H9 (cell line): ENCODE results near the gene FAM110A. TPM values are rescaled to one million over a fixed set of nuclear protein-coding genes. Genes with fewer than 3 reads are reported as not detected.

Experiments
- DNase-seq: peaks from one replicate; pipeline ENCODE4 v3.0.0-alpha.2; 2017
- H2AFZ ChIP-seq: one replicate; pipeline ENCODE4 v1.6.1; 2013; ENCODE audit warnings: mild to moderate bottlenecking, low read length, control low read depth, moderate library complexity
- H2AK5ac ChIP-seq: 2 replicates; pipeline ENCODE4 v1.6.1; 2013; ENCODE audit warnings: low read length, control low read depth, mixed read lengths; ENCODE audit not compliant: insufficient read length
- H2BK120ac ChIP-seq: one replicate; pipeline ENCODE4 v1.6.1; 2013; ENCODE audit warnings: low read depth, mild to moderate bottlenecking, low read length, control low read depth, inconsistent platforms; ENCODE audit not compliant: poor library complexity, severe bottlenecking
- H2BK12ac ChIP-seq: 2 replicates; pipeline ENCODE4 v1.6.1; 2013; ENCODE audit warnings: low read length, control low read depth, mixed read lengths, low read depth; ENCODE audit not compliant: insufficient read length
- H2BK15ac ChIP-seq: 2 replicates; pipeline ENCODE4 v1.6.1; 2013; ENCODE audit warnings: low read depth, low read length, control low read depth
- H2BK20ac ChIP-seq: one replicate; pipeline ENCODE4 v1.6.1; 2013; ENCODE audit warnings: low read depth, mild to moderate bottlenecking, low read length, control low read depth, inconsistent platforms; ENCODE audit not compliant: poor library complexity, severe bottlenecking
- H2BK5ac ChIP-seq: 2 replicates; pipeline ENCODE4 v1.6.1; 2013; ENCODE audit warnings: low read length, control low read depth, mixed read lengths; ENCODE audit not compliant: insufficient read length
- H3K14ac ChIP-seq: 2 replicates; pipeline ENCODE4 v1.6.1; 2013; ENCODE audit warnings: low read length, control low read depth; ENCODE audit not compliant: insufficient read depth
- H3K18ac ChIP-seq: 2 replicates; pipeline ENCODE4 v1.6.1; 2013; ENCODE audit warnings: low read depth, mild to moderate bottlenecking, mixed read lengths, low read length, control low read depth; ENCODE audit not compliant: insufficient read length
- H3K23ac ChIP-seq: 2 replicates; pipeline ENCODE4 v1.6.1; 2013; ENCODE audit warnings: low read length, control low read depth, mixed read lengths, low read depth; ENCODE audit not compliant: insufficient read length
- H3K23me2 ChIP-seq: 2 replicates; pipeline ENCODE4 v1.6.1; 2013; ENCODE audit warnings: low read depth, mild to moderate bottlenecking, mixed read lengths, low read length, control low read depth; ENCODE audit not compliant: insufficient read length, poor library complexity, severe bottlenecking
- H3K27ac ChIP-seq: 2 replicates; pipeline ENCODE4 v1.5.1; 2013; ENCODE audit warnings: low read length, control low read depth, mixed read lengths, low read depth; ENCODE audit not compliant: insufficient read length
- H3K27me3 ChIP-seq: 2 replicates; pipeline ENCODE4 v1.6.1; 2013; ENCODE audit warnings: low read length, control low read depth, inconsistent platforms; ENCODE audit not compliant: insufficient read depth
- H3K4ac ChIP-seq: 2 replicates; pipeline ENCODE4 v1.6.1; 2013; ENCODE audit warnings: low read depth, mild to moderate bottlenecking, control low read depth, inconsistent platforms, low read length, moderate library complexity
- H3K4me1 ChIP-seq: 2 replicates; pipeline ENCODE4 v1.6.1; 2013; ENCODE audit warnings: low read length, control low read depth, inconsistent platforms; ENCODE audit not compliant: insufficient read depth
- H3K4me2 ChIP-seq: 2 replicates; pipeline ENCODE4 v1.6.1; 2013; ENCODE audit warnings: low read length, control low read depth, mixed read lengths; ENCODE audit not compliant: insufficient read length, insufficient read depth
- H3K56ac ChIP-seq: 2 replicates; pipeline ENCODE4 v1.6.1; 2013; ENCODE audit warnings: low read depth, mild to moderate bottlenecking, mixed read lengths, low read length, control low read depth; ENCODE audit not compliant: insufficient read length
- H3K79me1 ChIP-seq: 2 replicates; pipeline ENCODE4 v1.6.1; 2013; ENCODE audit warnings: low read depth, mild to moderate bottlenecking, moderate library complexity, low read length, control low read depth, inconsistent platforms; ENCODE audit not compliant: insufficient read depth, poor library complexity, severe bottlenecking
- H3K79me2 ChIP-seq: 2 replicates; pipeline ENCODE4 v1.6.1; 2013; ENCODE audit warnings: low read length, control low read depth, inconsistent platforms; ENCODE audit not compliant: insufficient read depth
- H3K9ac ChIP-seq: 2 replicates; pipeline ENCODE4 v1.6.1; 2013; ENCODE audit warnings: low read length, control low read depth, mixed read lengths; ENCODE audit not compliant: insufficient read length; ENCODE audit errors: extremely low read depth
- H3K9me3 ChIP-seq: one replicate; pipeline ENCODE4 v1.6.1; 2013; ENCODE audit warnings: low read depth, low read length, inconsistent platforms; ENCODE audit not compliant: control insufficient read depth
- H3T11ph ChIP-seq: one replicate; pipeline ENCODE4 v1.6.1; 2013; ENCODE audit warnings: mild to moderate bottlenecking, low read length, control low read depth, inconsistent platforms
- H4K20me1 ChIP-seq: one replicate; pipeline ENCODE4 v1.6.1; 2013; ENCODE audit not compliant: control insufficient read depth, insufficient read length, insufficient read depth
- H4K5ac ChIP-seq: 2 replicates; pipeline ENCODE4 v1.6.1; 2013; ENCODE audit warnings: low read depth, mild to moderate bottlenecking, mixed read lengths, low read length, control low read depth; ENCODE audit not compliant: insufficient read length
- H4K8ac ChIP-seq: replicated peaks from 2 replicates; pipeline ENCODE4 v1.6.1; 2013; ENCODE audit warnings: low read length, control low read depth, mixed read lengths, low read depth; ENCODE audit not compliant: insufficient read length
- H4K91ac ChIP-seq: 2 replicates; pipeline ENCODE4 v1.6.1; 2013; ENCODE audit warnings: low read depth, mild to moderate bottlenecking, moderate library complexity, mixed read lengths, low read length, control low read depth; ENCODE audit not compliant: insufficient read length
- H3K27ac Mint-ChIP-seq, 3 experiments: 2 replicates in 2 of 3; 3 replicates in 1 of 3; pipeline ENCODE4 v1.8.0; 2020 to 2021; ENCODE audit warnings: mixed read lengths in 3 of 3, mild to moderate bottlenecking in 1 of 3, moderate library complexity in 1 of 3
- H3K27me3 Mint-ChIP-seq: 2 replicates; pipeline ENCODE4 v1.8.0; 2021; ENCODE audit warnings: low read depth, mild to moderate bottlenecking, moderate library complexity, mixed read lengths
- H3K36me3 Mint-ChIP-seq, 3 experiments: 2 replicates in 2 of 3; 3 replicates in 1 of 3; pipeline ENCODE4 v1.8.0; 2020 to 2021; ENCODE audit warnings: low read depth in 3 of 3, mixed read lengths in 3 of 3; ENCODE audit not compliant: insufficient read depth in 1 of 3
- H3K4me1 Mint-ChIP-seq, 2 experiments: 2 replicates each; pipeline ENCODE4 v1.8.0; 2020; ENCODE audit warnings: mixed read lengths in 2 of 2
- H3K4me3 Mint-ChIP-seq, 2 experiments: 2 replicates in 1 of 2; 3 replicates in 1 of 2; pipeline ENCODE4 v1.8.0; 2020 to 2021; ENCODE audit warnings: mild to moderate bottlenecking in 2 of 2, mixed read lengths in 2 of 2, moderate library complexity in 1 of 2
- H3K9me3 Mint-ChIP-seq, 2 experiments: 2 replicates in 1 of 2; 3 replicates in 1 of 2; pipeline ENCODE4 v1.8.0; 2020; ENCODE audit warnings: mild to moderate bottlenecking in 2 of 2, mixed read lengths in 2 of 2, moderate library complexity in 1 of 2
- WGBS: extraction: QIAGEN DNeasy Blood & Tissue Kit; methylation state at CpG from one replicate; pipeline ENCODE4 v1.1.7; 2013; ENCODE audit warnings: missing lambda C conversion rate, low lambda C conversion rate, mixed read lengths; ENCODE audit not compliant: insufficient read length; ENCODE audit errors: extremely low coverage; 5-methylcytosine and 5-hydroxymethylcytosine counted together
- total RNA-seq: library from RNA; stranded (reverse); gene quantifications from 2 replicates; pipeline ENCODE4 v1.2.1, GENCODE V29; 2021
- TF ChIP-seq, protein P1 (sequence below): fragments of 200-600 bp; sonication (generic); conservative IDR thresholded peaks from 3 replicates; pipeline ENCODE4 v1.8.0; 2021; ENCODE audit warnings: antibody characterized with exemption, mild to moderate bottlenecking

FAM110A gene
- total RNA-seq, 1 experiment from 2014 or later = 10.3 TPM

- Histone ChIP-seq H2AFZ (no peak overlapping the region), H2BK15ac (no peak overlapping the region), H3K4me2 (no peak overlapping the region), H3K18ac (no peak overlapping the region), H3T11ph (no peak overlapping the region), H3K14ac (no peak overlapping the region), H2BK5ac (no peak overlapping the region), H4K91ac (no peak overlapping the region), H3K56ac (no peak overlapping the region), H3K27me3 (no peaks in the 10 kb centered on the region; the same call in 1 of the 2 replicates), H3K27ac (no peak overlapping the region), H2BK20ac (no peak overlapping the region), H4K5ac (no peak overlapping the region), H3K4ac (no peak overlapping the region), H3K79me1 (no peaks in the 10 kb centered on the region), H3K23ac (no peak overlapping the region), H2BK12ac (no peak overlapping the region), H4K8ac (no peak overlapping the region), H3K9me3 (no peaks in the 10 kb centered on the region), H2AK5ac (no peak overlapping the region), H2BK120ac (no peak overlapping the region), H3K9ac (no peak overlapping the region), H3K23me2 (peaks cover 25% of the 10 kb centered on the region), H4K20me1 (no peaks in the 10 kb centered on the region), H3K4me1 (no peaks in the 10 kb centered on the region; the same call in 1 of the 2 replicates), H3K79me2 (no peaks in the 10 kb centered on the region)
- Mint-ChIP-seq H3K27me3 (peaks cover 40% of the 10 kb centered on the region), H3K27ac (no peak overlapping the region), H3K4me1 (peaks cover 15 to 19% of the 10 kb centered on the region in 2 experiments), H3K4me3 (peak overlapping the region; percentile 76 to 77), H3K36me3 (peaks cover 0 to 2% (median 0%) of the 10 kb centered on the region in 3 experiments; a peak in 3 of 7 replicates), H3K9me3 (peaks cover 0 to 3% of the 10 kb centered on the region in 2 experiments; a peak in 2 of 5 replicates)
- DNase-seq = no peak
- no CpG with 5 or more reads among the region's 7 CpGs for WGBS
- TF ChIP-seq, protein P1, sequence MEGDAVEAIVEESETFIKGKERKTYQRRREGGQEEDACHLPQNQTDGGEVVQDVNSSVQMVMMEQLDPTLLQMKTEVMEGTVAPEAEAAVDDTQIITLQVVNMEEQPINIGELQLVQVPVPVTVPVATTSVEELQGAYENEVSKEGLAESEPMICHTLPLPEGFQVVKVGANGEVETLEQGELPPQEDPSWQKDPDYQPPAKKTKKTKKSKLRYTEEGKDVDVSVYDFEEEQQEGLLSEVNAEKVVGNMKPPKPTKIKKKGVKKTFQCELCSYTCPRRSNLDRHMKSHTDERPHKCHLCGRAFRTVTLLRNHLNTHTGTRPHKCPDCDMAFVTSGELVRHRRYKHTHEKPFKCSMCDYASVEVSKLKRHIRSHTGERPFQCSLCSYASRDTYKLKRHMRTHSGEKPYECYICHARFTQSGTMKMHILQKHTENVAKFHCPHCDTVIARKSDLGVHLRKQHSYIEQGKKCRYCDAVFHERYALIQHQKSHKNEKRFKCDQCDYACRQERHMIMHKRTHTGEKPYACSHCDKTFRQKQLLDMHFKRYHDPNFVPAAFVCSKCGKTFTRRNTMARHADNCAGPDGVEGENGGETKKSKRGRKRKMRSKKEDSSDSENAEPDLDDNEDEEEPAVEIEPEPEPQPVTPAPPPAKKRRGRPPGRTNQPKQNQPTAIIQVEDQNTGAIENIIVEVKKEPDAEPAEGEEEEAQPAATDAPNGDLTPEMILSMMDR = no peak
These were observed 7.0 kb downstream of the FAM110A start for GRCh38 chr20:840503-840857.
